NCI-H1048 (cell line): Measurements from ENCODE around the gene EFNB1.

ENCODE experiments used
- DNase-seq: peaks from one replicate; lab custom pipeline; 2025; lab: John Stamatoyannopoulos, UW

Gene EFNB1

DNA sequence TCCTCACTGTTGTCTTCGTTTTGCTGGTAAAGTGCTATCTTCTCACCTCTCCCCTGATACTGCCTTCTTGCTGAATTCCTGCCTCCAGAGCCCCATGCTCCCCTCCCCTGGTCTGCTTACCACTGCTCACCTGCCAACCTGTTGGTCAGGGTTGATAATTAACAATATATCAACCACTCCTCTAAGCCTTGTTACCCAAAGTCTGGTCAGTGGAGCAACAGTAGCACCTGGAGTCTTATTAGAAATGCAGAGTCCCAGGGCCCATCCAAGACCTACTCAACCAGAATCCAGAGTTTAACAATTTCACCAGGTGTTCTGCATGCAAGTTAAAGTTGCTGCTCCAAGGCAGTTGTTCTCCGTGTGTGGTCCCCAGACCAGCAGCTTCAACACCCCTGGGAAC is 55.0 kb downstream of the EFNB1 start:
- no peak for DNase-seq

DNA sequence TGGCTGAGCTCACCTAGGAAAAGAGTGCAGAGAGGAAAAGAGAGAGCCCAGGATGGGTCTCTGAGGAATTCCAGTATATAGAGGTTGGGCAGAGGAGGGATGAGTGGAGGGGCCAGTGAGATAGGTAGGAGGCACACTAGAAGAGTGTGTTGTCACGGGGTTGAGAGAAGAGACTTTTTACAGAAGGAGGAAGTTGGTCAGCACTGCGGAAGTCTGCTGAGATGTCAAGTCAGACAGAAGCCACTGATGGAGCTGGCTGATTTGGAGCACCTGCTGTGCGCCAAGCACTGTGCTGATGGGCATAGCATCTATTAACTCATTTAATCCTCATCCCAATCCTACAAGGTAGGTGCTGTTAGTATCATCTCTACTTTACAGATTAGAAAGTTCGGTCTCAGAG is 60.4 kb downstream of the EFNB1 start:
- no peak for DNase-seq
